K562 (cell line): ENCODE results near the gene ING5. TPM values are rescaled to one million over a fixed set of nuclear protein-coding genes. Genes with fewer than 3 reads are reported as not detected.

Experiments
- ATAC-seq: fragments of 200-7000 bp; cut with Tn5 transposase; 3 replicates; pipeline ENCODE4 v1.9.1; 2020; ENCODE audit warnings: moderate library complexity
- BruUV-seq: library from RNA; stranded (reverse); fragments of 400-500 nt; replicated peaks from 2 replicates; lab custom pipeline; 2021; lab: Mats Ljungman, UMichigan
- CTCF ChIA-PET: fragments of 300-600 bp; formaldehyde crosslinking; extraction: SDS; loops from one replicate; lab custom pipeline; 2021; ENCODE audit warnings: low intra/inter-chr PET ratio; lab: Yijun Ruan, JAX
- POLR2A ChIA-PET: fragments of 300-600, 350-650 bp; sonication (Branson Sonifier 250); formaldehyde crosslinking; extraction: SDS; loops from one replicate; lab custom pipeline; 2021; ENCODE audit warnings: antibody characterized with exemption, inconsistent platforms; lab: Yijun Ruan, JAX
- DNase-seq, 4 experiments: peaks; one replicate each; pipeline versions ENCODE4 v3.0.0 to v3.0.0-alpha.2; 2011 to 2018; ENCODE audit warnings: low spot score in 3 of 4, mixed read lengths in 3 of 4; ENCODE audit errors: extremely low read depth in 1 of 4
- FAIRE-seq: peaks from 2 replicates; lab custom pipeline; 2011; peaks lifted over from hg19 to GRCh38; lab: Jason Lieb, UNC
- H2AFZ ChIP-seq: 2 replicates; pipeline ENCODE4 v1.6.0; 2011; ENCODE audit warnings: low read depth, low read length, control low read depth, inconsistent platforms
- H3K27ac ChIP-seq: fragments of 200-600 bp; 3 replicates; pipeline ENCODE4 v1.8.0; 2011; ENCODE audit warnings: low read depth, mild to moderate bottlenecking, control low read depth, inconsistent platforms, low read length, moderate library complexity, mixed read lengths; ENCODE audit errors: extremely low read depth
- H3K27me3 ChIP-seq, 2 experiments: fragments of 300-600 bp in 1 of 2; 2 replicates in 1 of 2; 3 replicates in 1 of 2; pipeline versions ENCODE4 v1.6.0 to v1.8.0; 2011; ENCODE audit warnings: inconsistent platforms in 2 of 2, low read length in 2 of 2, mild to moderate bottlenecking in 1 of 2, mixed read lengths in 1 of 2, moderate library complexity in 1 of 2; ENCODE audit not compliant: control insufficient read depth in 2 of 2, insufficient read depth in 2 of 2
- H3K36me3 ChIP-seq: fragments of 300-600 bp; 3 replicates; pipeline ENCODE4 v1.8.0; 2011; ENCODE audit warnings: mild to moderate bottlenecking, low read length, inconsistent platforms; ENCODE audit not compliant: control insufficient read depth, insufficient read depth
- H3K4me1 ChIP-seq, 2 experiments: fragments of 200-600 bp in 1 of 2; replicated peaks in 1 of 2; 2 replicates in 1 of 2; 3 replicates in 1 of 2; pipeline versions ENCODE4 v1.5.1 to v1.8.0; 2011; ENCODE audit warnings: inconsistent platforms in 2 of 2, low read length in 2 of 2, mild to moderate bottlenecking in 1 of 2, mixed read lengths in 1 of 2, moderate library complexity in 1 of 2; ENCODE audit not compliant: control insufficient read depth in 2 of 2, insufficient read depth in 2 of 2
- H3K4me2 ChIP-seq: 2 replicates; pipeline ENCODE4 v1.6.1; 2011; ENCODE audit warnings: low read length, control low read depth, inconsistent platforms, mixed read lengths; ENCODE audit not compliant: insufficient read depth
- H3K4me3 ChIP-seq: fragments of 200-600 bp; sonication (generic), shearing (Covaris generic); 2 replicates; pipeline ENCODE4 v1.5.1; 2016; ENCODE audit warnings: control low read depth, inconsistent platforms
- H3K79me2 ChIP-seq: fragments of 200-600 bp; 3 replicates; pipeline ENCODE4 v1.8.0; 2011; ENCODE audit warnings: low read length, inconsistent platforms; ENCODE audit not compliant: control insufficient read depth, insufficient read depth
- H3K9ac ChIP-seq, 2 experiments: 2 replicates each; pipeline versions ENCODE4 v1.6.0 to v1.6.1; 2011; ENCODE audit warnings: low read depth in 2 of 2, low read length in 2 of 2, control low read depth in 1 of 2, inconsistent platforms in 1 of 2, mild to moderate bottlenecking in 1 of 2, mixed read lengths in 1 of 2; ENCODE audit not compliant: insufficient read depth in 1 of 2
- H3K9me1 ChIP-seq: one replicate; pipeline ENCODE4 v1.6.0; 2011; ENCODE audit warnings: inconsistent platforms, mild to moderate bottlenecking, low read length, moderate library complexity; ENCODE audit not compliant: control insufficient read depth, insufficient read depth
- H3K9me3 ChIP-seq: replicated peaks from 2 replicates; pipeline ENCODE4 v1.5.1; 2011; ENCODE audit warnings: low read depth, low read length, inconsistent platforms; ENCODE audit not compliant: control insufficient read depth, insufficient read depth
- H4K20me1 ChIP-seq: replicated peaks from 2 replicates; pipeline ENCODE4 v1.6.1; 2011; ENCODE audit warnings: low read length, inconsistent platforms, mixed read lengths; ENCODE audit not compliant: control insufficient read depth, insufficient read depth
- CBX3 ChIP-seq, 2 experiments: IDR thresholded peaks; 1 replicate in 1 of 2; 2 replicates in 1 of 2; pipeline ENCODE4 v1.6.1; 2012; ENCODE audit warnings: inconsistent platforms in 2 of 2, low read length in 2 of 2, borderline replicate concordance in 1 of 2, control low read depth in 1 of 2
- DMBX1 ChIP-seq: fragments of 250-450 bp; sonication (Bioruptor Pico); IDR thresholded peaks from 2 replicates; pipeline ENCODE4 v1.8.0; 2022; ENCODE audit warnings: inconsistent platforms, mild to moderate bottlenecking, moderate library complexity, borderline replicate concordance
- EZH2 ChIP-seq: IDR thresholded peaks from 2 replicates; pipeline ENCODE4 v1.6.1; 2012; ENCODE audit warnings: low read depth, mild to moderate bottlenecking, inconsistent platforms, low read length, borderline replicate concordance
- FIP1L1 ChIP-seq: fragments of 200-400 bp; formaldehyde crosslinking; IDR thresholded peaks from 2 replicates; pipeline ENCODE4 v1.6.1; 2018; ENCODE audit warnings: mild to moderate bottlenecking, low read depth, low read length; ENCODE audit not compliant: poor library complexity, severe bottlenecking
- KAT8 ChIP-seq: fragments of 450-650 bp; IDR thresholded peaks from 2 replicates; pipeline ENCODE4 v1.6.1; 2016; ENCODE audit warnings: low read depth, mild to moderate bottlenecking
- MAFG ChIP-seq: fragments of 450-650 bp; conservative IDR thresholded peaks from 2 replicates; pipeline ENCODE4 v1.6.1; 2016; ENCODE audit warnings: missing genetic modification characterization, missing compliant biosample characterization
- NFRKB ChIP-seq: fragments of 450-650 bp; IDR thresholded peaks from 2 replicates; pipeline ENCODE4 v1.6.1; 2016; ENCODE audit warnings: low read depth
- PHF8 ChIP-seq: fragments of 200-600 bp; sonication (generic); IDR thresholded peaks from 2 replicates; pipeline ENCODE4 v1.6.1; 2012; ENCODE audit warnings: mixed run types, mild to moderate bottlenecking, inconsistent platforms, low read length, moderate library complexity, borderline replicate concordance
- POLR2AphosphoS2 ChIP-seq: IDR thresholded peaks from 2 replicates; pipeline ENCODE4 v1.6.1; 2012; ENCODE audit warnings: low read length, improper control_type of control experiment
- TBP ChIP-seq: optimal IDR thresholded peaks from 2 replicates; pipeline ENCODE3; 2011; ENCODE audit warnings: low read depth, low read length, improper control_type of control experiment
- ZKSCAN8 ChIP-seq: fragments of 200-800 bp; sonication (Bioruptor generic); IDR thresholded peaks from 2 replicates; pipeline ENCODE4 v1.6.1; 2016; ENCODE audit warnings: missing genetic modification characterization, missing compliant biosample characterization
- ZNF24 ChIP-seq: fragments of 450-650 bp; IDR thresholded peaks from 2 replicates; pipeline ENCODE4 v1.6.1; 2016
- ZNF311 ChIP-seq: fragments of 250-450 bp; sonication (Bioruptor Pico); IDR thresholded peaks from 2 replicates; pipeline ENCODE4 v1.4.0; 2020; ENCODE audit warnings: mild to moderate bottlenecking, moderate library complexity
- ZNF696 ChIP-seq: fragments of 250-450 bp; sonication (Bioruptor Pico); conservative IDR thresholded peaks from 2 replicates; pipeline ENCODE4 v1.4.0; 2020; ENCODE audit warnings: mild to moderate bottlenecking, moderate library complexity
- WGBS: fragments of 100-300 bp; shearing (Covaris generic); methylation state at CpG from one replicate; pipeline ENCODE4 v1.1.6; 2016; ENCODE audit warnings: low coverage, mixed read lengths; ENCODE audit not compliant: insufficient coverage; ENCODE audit errors: missing lambda C conversion rate; 5-methylcytosine and 5-hydroxymethylcytosine counted together
- in situ Hi-C: fragments of 300-500 bp; cut with MboI; formaldehyde crosslinking; loops from 4 replicates; pipeline ENCODE4 v1.15.0; 2018; ENCODE audit warnings: inconsistent platforms, mixed read lengths
- intact Hi-C: fragments of 100-400 bp; cut with micrococcal nuclease; formaldehyde crosslinking; loops from 2 replicates; pipeline ENCODE4 v1.14.2; 2022
- polyA plus RNA-seq, 8 experiments: library from polyadenylated mRNA; depleted of rRNA in 4 of 8; stranded (reverse) in 5 of 8; unstranded in 3 of 8; fragments of >200 nt; fragmentation: Nextera tagmentation in 2 of 8; fragmentation: Illumina TruSeq in 1 of 8; extraction: Ambion mirVana in 2 of 8; extraction: Trizol in 1 of 8; gene quantifications; 2 replicates each; pipeline versions ENCODE4 v1.2.1 to v1.2.3, GENCODE V29; 2011 to 2014; ENCODE audit warnings: inconsistent platforms in 1 of 8, missing spikeins in 1 of 8
- total RNA-seq, 7 experiments: library from RNA; depleted of rRNA in 6 of 7; stranded (reverse); fragments of >200 nt in 6 of 7; fragmentation: Illumina TruSeq in 2 of 7; extraction: Trizol in 2 of 7; gene quantifications; 2 replicates each; pipeline versions ENCODE4 v1.2.1 to v1.2.3, GENCODE V29; 2011 to 2021; ENCODE audit warnings: low replicate concordance in 1 of 7
- TF ChIP-seq, protein P1 (sequence below), 2 experiments: fragments of 450-650 bp in 1 of 2; sonication (generic) in 1 of 2; formaldehyde crosslinking in 1 of 2; IDR thresholded peaks in 1 of 2; conservative IDR thresholded peaks in 1 of 2; 2 replicates each; pipeline versions ENCODE4 v1.6.1 to v1.8.1; 2016 to 2023; ENCODE audit warnings: mild to moderate bottlenecking in 2 of 2, moderate library complexity in 2 of 2, inconsistent platforms in 1 of 2, missing genetic modification reagents in 1 of 2
- TF ChIP-seq, protein P2 (sequence below): sonication (generic); formaldehyde crosslinking; IDR thresholded peaks from 2 replicates; pipeline ENCODE4 v1.8.0; 2023; ENCODE audit warnings: mild to moderate bottlenecking, missing genetic modification reagents

ING5 gene
- total and polyA plus RNA-seq, 9 of the 15 experiments (the other 6 are each of a cell fraction or from before 2014, with no cell fraction given) = 10.4 to 53.3 (median 27.9) TPM

DNA sequence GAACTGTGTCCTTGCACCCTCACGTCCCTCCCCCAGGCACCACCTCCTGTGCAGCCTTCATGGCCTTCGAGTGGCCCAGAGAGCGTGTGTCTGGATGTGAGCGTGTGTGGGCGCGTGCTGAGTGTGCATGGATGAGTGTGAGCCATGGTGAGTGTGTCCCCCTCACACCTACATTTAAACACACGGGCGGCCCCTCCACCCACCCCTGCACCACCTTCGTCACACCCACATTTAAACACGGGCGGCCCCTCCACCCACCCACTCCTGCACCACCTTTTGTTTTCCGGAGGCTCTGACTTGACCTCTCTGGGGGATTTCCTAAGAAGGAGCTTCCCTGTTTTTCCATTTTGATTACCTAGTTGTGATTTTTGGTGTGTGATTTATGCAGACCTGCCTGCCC, 33.0 kb upstream of the ING5 start (continued):
- TF ChIP-seq, protein P1, sequence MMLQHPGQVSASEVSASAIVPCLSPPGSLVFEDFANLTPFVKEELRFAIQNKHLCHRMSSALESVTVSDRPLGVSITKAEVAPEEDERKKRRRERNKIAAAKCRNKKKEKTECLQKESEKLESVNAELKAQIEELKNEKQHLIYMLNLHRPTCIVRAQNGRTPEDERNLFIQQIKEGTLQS (IDR thresholded peaks at IDR 0.05) = no peak
- TF ChIP-seq, protein P1 (CRISPR knock-in tag; conservative IDR thresholded peaks at IDR 0.05) = no peak
- TF ChIP-seq ZNF24 = no peak
- no peak for TF ChIP-seq ZKSCAN8 (CRISPR knock-in tag)
- TF ChIP-seq FIP1L1 = no peak
- TF ChIP-seq, all 486 proteins: peak for 0

DNA sequence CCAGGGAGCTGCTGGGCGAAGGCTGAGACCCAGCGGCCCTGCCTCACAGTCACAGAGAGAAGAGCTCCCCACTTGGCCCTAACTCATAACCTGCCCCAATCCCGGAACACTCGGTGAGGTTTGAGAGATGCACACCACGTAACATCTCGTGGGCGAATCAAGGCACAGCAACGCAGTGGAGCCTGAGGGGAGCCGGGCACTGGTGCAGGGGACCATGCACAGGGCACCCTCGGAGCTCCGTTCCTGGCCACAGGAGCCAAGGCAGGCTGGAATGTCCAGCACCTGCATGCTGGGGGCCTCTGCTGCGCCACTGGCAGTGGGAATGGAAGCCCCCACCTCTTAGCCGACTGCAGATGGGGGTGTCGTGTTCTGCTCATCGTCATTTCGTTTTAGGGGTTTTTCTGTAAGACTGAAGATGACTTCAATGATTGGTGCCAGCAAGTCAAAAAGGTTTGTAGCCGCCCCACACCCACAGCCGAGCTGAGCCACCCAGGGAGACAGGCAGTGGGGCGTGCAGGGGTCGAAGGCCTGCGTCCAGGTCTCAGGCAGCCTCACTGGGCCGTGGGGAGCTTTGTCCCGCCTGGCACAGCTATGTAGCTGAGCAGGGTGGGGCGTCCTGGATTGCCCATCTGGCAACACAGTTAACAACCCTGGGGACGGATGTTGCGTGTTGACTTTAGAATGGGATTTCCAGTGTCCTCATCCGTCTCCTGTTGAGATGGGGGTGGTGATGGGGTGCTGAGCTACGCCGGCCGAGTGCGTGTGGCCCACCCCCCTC, 31.3 kb upstream of the ING5 start:
- TF ChIP-seq MAFG (tag) (no peak), ZNF696 (no peak), POLR2AphosphoS2 (no peak), ZNF311 (no peak), TBP (no peak), CBX3 (IDR thresholded peaks at IDR 0.05; ENCODE audit: borderline replicate concordance in 1 of 2, low read length in 2 of 2) (no peak), DMBX1 (no peak), NFRKB (no peak), KAT8 (no peak), PHF8 (no peak), EZH2 (no peak)
- TF ChIP-seq, protein P2, sequence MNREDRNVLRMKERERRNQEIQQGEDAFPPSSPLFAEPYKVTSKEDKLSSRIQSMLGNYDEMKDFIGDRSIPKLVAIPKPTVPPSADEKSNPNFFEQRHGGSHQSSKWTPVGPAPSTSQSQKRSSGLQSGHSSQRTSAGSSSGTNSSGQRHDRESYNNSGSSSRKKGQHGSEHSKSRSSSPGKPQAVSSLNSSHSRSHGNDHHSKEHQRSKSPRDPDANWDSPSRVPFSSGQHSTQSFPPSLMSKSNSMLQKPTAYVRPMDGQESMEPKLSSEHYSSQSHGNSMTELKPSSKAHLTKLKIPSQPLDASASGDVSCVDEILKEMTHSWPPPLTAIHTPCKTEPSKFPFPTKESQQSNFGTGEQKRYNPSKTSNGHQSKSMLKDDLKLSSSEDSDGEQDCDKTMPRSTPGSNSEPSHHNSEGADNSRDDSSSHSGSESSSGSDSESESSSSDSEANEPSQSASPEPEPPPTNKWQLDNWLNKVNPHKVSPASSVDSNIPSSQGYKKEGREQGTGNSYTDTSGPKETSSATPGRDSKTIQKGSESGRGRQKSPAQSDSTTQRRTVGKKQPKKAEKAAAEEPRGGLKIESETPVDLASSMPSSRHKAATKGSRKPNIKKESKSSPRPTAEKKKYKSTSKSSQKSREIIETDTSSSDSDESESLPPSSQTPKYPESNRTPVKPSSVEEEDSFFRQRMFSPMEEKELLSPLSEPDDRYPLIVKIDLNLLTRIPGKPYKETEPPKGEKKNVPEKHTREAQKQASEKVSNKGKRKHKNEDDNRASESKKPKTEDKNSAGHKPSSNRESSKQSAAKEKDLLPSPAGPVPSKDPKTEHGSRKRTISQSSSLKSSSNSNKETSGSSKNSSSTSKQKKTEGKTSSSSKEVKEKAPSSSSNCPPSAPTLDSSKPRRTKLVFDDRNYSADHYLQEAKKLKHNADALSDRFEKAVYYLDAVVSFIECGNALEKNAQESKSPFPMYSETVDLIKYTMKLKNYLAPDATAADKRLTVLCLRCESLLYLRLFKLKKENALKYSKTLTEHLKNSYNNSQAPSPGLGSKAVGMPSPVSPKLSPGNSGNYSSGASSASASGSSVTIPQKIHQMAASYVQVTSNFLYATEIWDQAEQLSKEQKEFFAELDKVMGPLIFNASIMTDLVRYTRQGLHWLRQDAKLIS (CRISPR knock-in tag) = no peak
- no TSS peak for BruUV-seq
- in situ Hi-C loops (no loop called here), intact Hi-C loops (no loop called here)
- Histone ChIP-seq H3K36me3 (peaks cover 32% of the 10 kb centered on the region; the same call in 2 of the 3 replicates), H3K79me2 (no peaks in the 10 kb centered on the region), H3K4me1 (peaks cover 0 to 5% of the 10 kb centered on the region in 2 experiments; a peak in 2 of 5 replicates), H3K27ac (no peak overlapping the region), H2AFZ (no peak overlapping the region), H3K4me3 (no peak overlapping the region), H3K27me3 (no peaks in the 10 kb centered on the region), H3K9me1 (no peaks in the 10 kb centered on the region), H3K9ac (no peak overlapping the region; a peak in 1 of 4 replicates), H4K20me1 (no peaks in the 10 kb centered on the region; the same call in 1 of the 2 replicates), H3K9me3 (no peaks in the 10 kb centered on the region), H3K4me2 (no peak overlapping the region)
- ChIA-PET CTCF (no interaction called here), POLR2A (interaction anchor here (1.3 to 1.4 kb wide), 2 partner anchors 8 to 16 kb away, joined by 5 read pairs; partner anchors contain the start of gene DTYMK)
- ATAC-seq (no peak), DNase-seq (no peak), FAIRE-seq (no peak)
- WGBS = 90% methylated on average over 23 of the region's 31 CpGs
